ENCODE data around the gene CD160.
"Not testable (repeated sequence)": the region's sequence is repeated elsewhere in the genome, so short reads cannot be mapped to it uniquely, and the experiment has no call there.

CD160 gene

GRCh38 chr1:145719230-145720079 is at the start of gene CD160:
CD160 (plus strand) TSS chr1:145719499; CDS start chr1:145728328, 8,829 bp downstream.
- no peak for DNase-seq

- not testable (repeated sequence) for DNase-seq
Observed at GRCh38 chr1:145670995-145671745, 48.1 kb upstream of the CD160 start.

- not testable (repeated sequence) for DNase-seq
Observed at GRCh38 chr1:145673217-145673616, 46.1 kb upstream of the CD160 start.

- DNase-seq: not testable (repeated sequence)
Observed at GRCh38 chr1:145684858-145685257, 34.4 kb upstream of the CD160 start.

- DNase-seq: not testable (repeated sequence)
Observed at GRCh38 chr1:145686078-145686477, 33.2 kb upstream of the CD160 start.

GRCh38 chr1:145688328-145688727 is 31.0 kb upstream of the CD160 start:
- DNase-seq: no peak

- no peak for DNase-seq
Observed at GRCh38 chr1:145688924-145689323, 30.4 kb upstream of the CD160 start.

GRCh38 chr1:145689922-145690321 is 29.4 kb upstream of the CD160 start:
- DNase-seq: no peak

- DNase-seq: peak; percentile 25
Observed at GRCh38 chr1:145690587-145691558, 28.4 kb upstream of the CD160 start.

GRCh38 chr1:145692785-145693443 is 26.4 kb upstream of the CD160 start:
- no peak for DNase-seq

GRCh38 chr1:145695821-145696629 is 23.3 kb upstream of the CD160 start:
- DNase-seq: no peak

- DNase-seq: no peak
Observed at GRCh38 chr1:145696630-145696960, 22.7 kb upstream of the CD160 start.

GRCh38 chr1:145701306-145701862 is 17.9 kb upstream of the CD160 start:
- DNase-seq: no peak

GRCh38 chr1:145702052-145702451 is 17.2 kb upstream of the CD160 start:
- DNase-seq: no peak

GRCh38 chr1:145702826-145703225 is 16.5 kb upstream of the CD160 start:
- no peak for DNase-seq

GRCh38 chr1:145705622-145706021 is 13.7 kb upstream of the CD160 start:
- DNase-seq: no peak

GRCh38 chr1:145706086-145706664 is 13.1 kb upstream of the CD160 start:
- no peak for DNase-seq

GRCh38 chr1:145707183-145707867 is 12.0 kb upstream of the CD160 start, which contains the start of gene PDZK1:
PDZK1 (minus strand) TSS chr1:145707368; CDS start chr1:145688021, 19,347 bp downstream.
- DNase-seq: no peak

- no peak for DNase-seq
Observed at GRCh38 chr1:145708063-145708462, 11.2 kb upstream of the CD160 start.

Measured in stimulated activated CD4-positive, alpha-beta T cell treated with anti-CD3 and anti-CD28 coated beads, Interleukin-1b, Interleukin-23, amount 100 ng/mL, for 48 hours (primary cell).